PC-9 (cell line): ENCODE measurements around the gene HSD11B1L.

Experiments used
- CTCF ChIP-seq: fragments of 200-600 bp; sonication (generic); conservative IDR thresholded peaks from 2 replicates; pipeline ENCODE4 v1.6.1; 2017; ENCODE audit warnings: mixed run types, antibody characterized with exemption, mild to moderate bottlenecking, moderate library complexity
- EZH2 ChIP-seq: fragments of 200-600 bp; sonication (generic); IDR thresholded peaks from 2 replicates; pipeline ENCODE4 v1.8.0; 2017; ENCODE audit warnings: antibody characterized with exemption, low read depth

DNA sequence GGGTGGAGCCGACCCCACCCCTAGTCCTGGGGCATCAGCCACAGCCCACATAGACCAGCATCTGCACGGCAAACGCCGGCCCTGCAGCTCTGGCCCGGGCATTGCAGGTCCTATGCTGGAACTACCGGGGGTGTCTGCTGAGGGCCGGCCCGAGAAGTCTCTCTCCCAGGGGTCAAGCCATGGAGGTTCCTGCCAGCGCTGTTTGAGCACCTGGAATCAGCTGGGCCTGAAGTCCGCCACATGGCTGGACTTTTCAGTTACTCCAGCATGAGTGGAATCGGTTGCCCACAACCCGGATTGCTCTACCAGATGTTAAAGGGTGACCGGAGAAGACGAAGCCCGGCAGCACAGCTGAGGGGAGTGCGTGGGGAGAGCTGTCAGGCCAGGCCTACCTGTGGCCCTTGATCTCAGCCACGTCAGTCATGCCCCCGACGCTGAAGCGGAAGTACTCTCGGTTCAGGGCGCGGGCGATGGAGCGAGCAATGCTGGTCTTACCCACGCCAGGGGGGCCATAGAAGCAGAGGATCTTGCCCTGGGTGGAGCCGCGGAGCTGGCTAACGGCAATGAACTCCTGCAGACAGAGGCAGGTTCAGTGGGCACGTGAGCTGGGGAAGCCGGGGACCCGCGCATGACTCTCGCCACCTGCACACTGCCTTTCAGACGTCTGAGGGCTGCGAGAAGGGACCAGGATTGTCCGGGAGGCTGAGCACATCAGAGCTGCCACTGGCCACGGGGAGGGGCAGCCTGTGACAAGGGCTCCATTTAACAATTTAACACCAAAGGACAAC, 18.0 kb downstream of the HSD11B1L start:
- no peak for TF ChIP-seq CTCF
- TF ChIP-seq EZH2, result no peak
